Panc1 (cell line): ENCODE measurements around the gene BTBD19. TPM values are rescaled to one million over a fixed set of nuclear protein-coding genes. Genes with fewer than 3 reads are reported as not detected.

Experiments used
- ATAC-seq: fragments of 200-7000 bp; cut with Tn5 transposase; 2 replicates; pipeline ENCODE4 v1.9.1; 2020; ENCODE audit warnings: mild to moderate bottlenecking, moderate library complexity
- BruUV-seq: library from RNA; stranded (reverse); fragments of 400-500 nt; replicated peaks from 2 replicates; lab custom pipeline; 2021; lab: Mats Ljungman, UMichigan
- CTCF ChIA-PET: fragments of 300-600 bp; sonication (Branson Sonifier 250); formaldehyde crosslinking; loops from one replicate; lab custom pipeline; 2022; ENCODE audit warnings: antibody characterized with exemption; lab: Charles Lee
- POLR2A ChIA-PET: fragments of 300-600 bp; sonication (Branson Sonifier 250); formaldehyde crosslinking; loops from one replicate; lab custom pipeline; 2022; ENCODE audit warnings: antibody characterized with exemption; lab: Charles Lee
- DNase-seq: peaks from one replicate; pipeline ENCODE4 v3.0.0-alpha.2; 2010; ENCODE audit warnings: low read depth, low spot score
- H3K27ac ChIP-seq: 2 replicates; pipeline ENCODE4 v1.5.1; 2011; ENCODE audit warnings: mild to moderate bottlenecking, low read length, inconsistent platforms
- H3K27me3 ChIP-seq: fragments of 200-500 bp; sonication (Bioruptor generic); 2 replicates; pipeline ENCODE4 v1.6.0; 2014; ENCODE audit warnings: low read length, inconsistent platforms; ENCODE audit not compliant: control insufficient read depth, insufficient read depth
- H3K36me3 ChIP-seq: fragments of 200-500 bp; sonication (Bioruptor generic); 2 replicates; pipeline ENCODE4 v1.5.1; 2014; ENCODE audit warnings: inconsistent platforms, mild to moderate bottlenecking, low read length, moderate library complexity; ENCODE audit not compliant: control insufficient read depth, insufficient read depth
- H3K4me1 ChIP-seq: 2 replicates; pipeline ENCODE4 v1.5.1; 2011; ENCODE audit warnings: inconsistent platforms, mild to moderate bottlenecking, low read length, moderate library complexity; ENCODE audit not compliant: control insufficient read depth, insufficient read depth
- H3K4me3 ChIP-seq, 2 experiments: 2 replicates each; pipeline ENCODE4 v1.5.1; 2011 to 2012; ENCODE audit warnings: low read depth in 2 of 2, low read length in 2 of 2, mild to moderate bottlenecking in 2 of 2, inconsistent platforms in 1 of 2, moderate library complexity in 1 of 2
- H3K9me3 ChIP-seq: fragments of 200-500 bp; sonication (Bioruptor generic); 2 replicates; pipeline ENCODE4 v1.5.1; 2014; ENCODE audit warnings: low read depth, mild to moderate bottlenecking, inconsistent platforms, low read length, moderate library complexity; ENCODE audit not compliant: control insufficient read depth, insufficient read depth
- CTCF ChIP-seq: fragments of 450-650 bp; IDR thresholded peaks from 2 replicates; pipeline ENCODE4 v1.5.1; 2017; ENCODE audit warnings: mild to moderate bottlenecking
- POLR2AphosphoS5 ChIP-seq: IDR thresholded peaks from 2 replicates; pipeline ENCODE4 v1.6.1; 2012; ENCODE audit warnings: mild to moderate bottlenecking, low read depth, low read length, moderate library complexity
- REST ChIP-seq, 2 experiments: IDR thresholded peaks; 2 replicates each; pipeline ENCODE4 v1.6.1; 2011 to 2012; ENCODE audit warnings: low read depth in 2 of 2, control low read depth in 1 of 2, low read length in 1 of 2, mild to moderate bottlenecking in 1 of 2, moderate library complexity in 1 of 2; ENCODE audit not compliant: insufficient read depth in 1 of 2
- SIN3A ChIP-seq: IDR thresholded peaks from 2 replicates; pipeline ENCODE4 v1.6.1; 2012; ENCODE audit warnings: low read depth, mild to moderate bottlenecking, low read length, moderate library complexity, borderline replicate concordance; ENCODE audit not compliant: insufficient read depth
- TCF7L2 ChIP-seq: IDR thresholded peaks from 2 replicates; pipeline ENCODE4 v1.6.1; 2011; ENCODE audit warnings: mild to moderate bottlenecking, low read depth, low read length, inconsistent platforms
- in situ Hi-C: cut with HindIII; loops from 2 replicates; pipeline ENCODE4 v1.10.0; 2016; ENCODE audit warnings: low sequenced_read_pairs, low pct_unique_long_range_greater_than_20kb
- intact Hi-C: fragments of 100-400 bp; cut with micrococcal nuclease; formaldehyde crosslinking; loops from one replicate; pipeline ENCODE4 v1.10.0; 2022; ENCODE audit not compliant: unreplicated experiment
- total RNA-seq: library from RNA; stranded (reverse); gene quantifications from one replicate; pipeline ENCODE4 v1.2.1, GENCODE V29; 2021; ENCODE audit not compliant: unreplicated experiment

BTBD19 gene
- total RNA-seq, 1 experiment from 2014 or later, result 2.6 TPM

GRCh38 chr1:44799770-44800584, 8.3 kb upstream of the BTBD19 start, which contains the start of gene PLK3:
TSS of gene PLK3 (plus strand) at chr1:44800377. CDS start at chr1:44800464, 87 bp downstream.
- ATAC-seq, result peak; percentile 91
- no TSS peak for BruUV-seq
- CTCF ChIA-PET, result interaction anchor here (0.6 to 1.0 kb wide), 3 partner anchors 19 to 211 kb away, joined by 3 read pairs; partner anchors contain the start of gene HECTD3

More at GRCh38 chr1:44799770-44800584, 8.3 kb upstream of the BTBD19 start, which contains the start of gene PLK3:
- Histone ChIP-seq H3K4me3 (peak within 1 kb of the TSS; percentile 56 to 83), H3K36me3 (no peaks in the 10 kb centered on the region; the same call in 1 of the 2 replicates), H3K27ac (peak within 1 kb of the TSS; percentile 86), H3K27me3 (no peaks in the 10 kb centered on the region), H3K9me3 (no peaks in the 10 kb centered on the region), H3K4me1 (peaks cover 22% of the 10 kb centered on the region)
- in situ Hi-C loops, result no loop called here
- intact Hi-C loops, result no loop called here
- TF ChIP-seq CTCF, result peak; percentile 98
- TF ChIP-seq SIN3A, result peak; percentile 80; the same call in 1 of the 2 replicates
- 0 out of 4 replicates have a peak, but pooled peaks of 1 of the 2 experiments have one; percentile 19 for TF ChIP-seq REST (IDR thresholded peaks at IDR 0.05; ENCODE audit: insufficient read depth in 1 of 2, low read depth in 2 of 2, low read length in 1 of 2)
- TF ChIP-seq TCF7L2, result no peak; the same call in 1 of the 2 replicates
- peak; percentile 92 for TF ChIP-seq POLR2AphosphoS5
- DNase-seq, result peak; percentile 96
- POLR2A ChIA-PET, result interaction anchor here (0.5 to 2.0 kb wide), 7 partner anchors 13 to 1383 kb away, joined by 3 to 25 read pairs (median 4); no protein-coding TSS in a partner anchor
